Fibroblast of lung (primary cell): ENCODE measurements around the gene CBL. TPM values are rescaled to one million over a fixed set of nuclear protein-coding genes. Genes with fewer than 3 reads are reported as not detected.
A peak's percentile ranks its signal among the peaks of the same experiment; 100 is the strongest.

Source experiments
- DNase-seq, 2 donors: peaks; one replicate each; pipeline versions ENCODE4 v3.0.0 to v3.0.0-alpha.2; 2010; ENCODE audit warnings: low read depth in 2 of 2
- H2AFZ ChIP-seq: 2 replicates; pipeline ENCODE4 v1.5.1; 2012; ENCODE audit warnings: low read length, control low read depth, inconsistent platforms
- H3K27ac ChIP-seq: 2 replicates; pipeline ENCODE4 v1.5.1; 2011; ENCODE audit warnings: low read length, control low read depth; ENCODE audit not compliant: insufficient read depth
- H3K27me3 ChIP-seq: 2 replicates; pipeline ENCODE4 v1.5.1; 2011; ENCODE audit warnings: mild to moderate bottlenecking, low read length; ENCODE audit not compliant: control insufficient read depth, insufficient read depth
- H3K36me3 ChIP-seq: 2 replicates; pipeline ENCODE4 v1.5.1; 2011; ENCODE audit warnings: low read length; ENCODE audit not compliant: control insufficient read depth, insufficient read depth
- H3K4me1 ChIP-seq: 2 replicates; pipeline ENCODE4 v1.5.1; 2011; ENCODE audit warnings: low read length; ENCODE audit not compliant: control insufficient read depth, insufficient read depth; ENCODE audit errors: extremely low read depth
- H3K4me2 ChIP-seq: 2 replicates; pipeline ENCODE4 v1.5.1; 2011; ENCODE audit warnings: low read length, control low read depth; ENCODE audit not compliant: insufficient read depth; ENCODE audit errors: extremely low read depth
- H3K4me3 ChIP-seq, 4 experiments: fragments of 200-600 bp in 1 of 4; sonication (generic) in 1 of 4; replicated peaks in 1 of 4; 2 replicates each; pipeline ENCODE4 v1.5.1; 2011 to 2016; ENCODE audit warnings: low read length in 4 of 4, low read depth in 3 of 4, mild to moderate bottlenecking in 3 of 4, control low read depth in 2 of 4, inconsistent platforms in 1 of 4, mixed read lengths in 1 of 4; ENCODE audit not compliant: insufficient read depth in 1 of 4; ENCODE audit errors: control extremely low read depth in 1 of 4
- H3K79me2 ChIP-seq: 2 replicates; pipeline ENCODE4 v1.5.1; 2012; ENCODE audit warnings: mild to moderate bottlenecking, low read length, inconsistent platforms; ENCODE audit not compliant: control insufficient read depth, insufficient read depth
- H3K9ac ChIP-seq: 2 replicates; pipeline ENCODE4 v1.5.1; 2011; ENCODE audit warnings: mild to moderate bottlenecking, low read length, control low read depth; ENCODE audit not compliant: insufficient read depth
- H3K9me3 ChIP-seq: 2 replicates; pipeline ENCODE4 v1.5.1; 2012; ENCODE audit warnings: low read depth, low read length; ENCODE audit not compliant: control insufficient read depth, insufficient read depth
- H4K20me1 ChIP-seq: 2 replicates; pipeline ENCODE4 v1.5.1; 2011; ENCODE audit warnings: low read length; ENCODE audit not compliant: control insufficient read depth, insufficient read depth; ENCODE audit errors: extremely low read depth
- EZH2 ChIP-seq: IDR thresholded peaks from 2 replicates; pipeline ENCODE4 v1.5.1; 2012; ENCODE audit warnings: low read length, control low read depth, mild to moderate bottlenecking; ENCODE audit errors: missing control alignments
- polyA plus RNA-seq, 2 donors: library from polyadenylated mRNA; depleted of rRNA in 1 of 2; stranded (reverse) in 1 of 2; unstranded in 1 of 2; fragments of >200 nt; gene quantifications; 2 replicates each; pipeline ENCODE4 v1.2.1, GENCODE V29; 2011 to 2012; ENCODE audit warnings: missing spikeins in 1 of 2
- total RNA-seq: library from RNA; depleted of rRNA; stranded (reverse); fragments of >200 nt; gene quantifications from 2 replicates; pipeline ENCODE4 v1.2.1, GENCODE V29; 2014
- TF ChIP-seq, protein P1 (sequence below), 2 donors: IDR thresholded peaks in 1 of 2; conservative IDR thresholded peaks in 1 of 2; 1 replicate in 1 of 2; 2 replicates in 1 of 2; pipeline ENCODE4 v1.5.1; 2011 to 2012; ENCODE audit warnings: low read length in 2 of 2, control low read depth in 1 of 2, inconsistent platforms in 1 of 2, low read depth in 1 of 2, mild to moderate bottlenecking in 1 of 2

CBL gene
- total and polyA plus RNA-seq, 2 donors (not counting 1 experiment from before 2014, with no cell fraction given) = 11.1 to 12.4 TPM

DNA sequence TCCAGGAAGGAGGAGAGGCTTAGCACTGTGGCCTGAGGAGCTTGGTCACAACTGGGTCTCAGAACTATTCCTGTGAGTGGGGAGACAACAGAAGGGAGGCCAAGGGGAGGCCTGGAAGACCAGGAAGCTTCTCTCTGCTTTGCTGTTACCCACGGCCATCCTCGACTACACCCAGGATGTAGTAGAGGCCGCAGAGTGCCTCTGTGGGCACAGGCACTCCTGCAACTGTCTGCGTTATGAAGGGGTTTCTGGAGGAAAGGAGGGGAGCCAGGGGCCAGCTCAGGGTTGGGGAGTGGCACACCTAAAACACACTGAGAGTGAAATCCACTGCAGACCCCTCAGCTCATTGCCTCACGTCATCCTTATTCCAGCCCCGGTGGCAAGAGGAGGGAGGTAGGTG, 144.2 kb downstream of the CBL start:
- Histone ChIP-seq H3K27me3 (peaks cover 20% of the 10 kb centered on the region), H3K79me2 (no peaks in the 10 kb centered on the region), H3K4me2 (no peak overlapping the region), H2AFZ (no peak overlapping the region), H3K27ac (no peak overlapping the region), H3K4me3 (no peak overlapping the region), H3K9me3 (no peaks in the 10 kb centered on the region), H4K20me1 (no peaks in the 10 kb centered on the region), H3K36me3 (no peaks in the 10 kb centered on the region), H3K9ac (no peak overlapping the region), H3K4me1 (no peaks in the 10 kb centered on the region)
- TF ChIP-seq, protein P1, sequence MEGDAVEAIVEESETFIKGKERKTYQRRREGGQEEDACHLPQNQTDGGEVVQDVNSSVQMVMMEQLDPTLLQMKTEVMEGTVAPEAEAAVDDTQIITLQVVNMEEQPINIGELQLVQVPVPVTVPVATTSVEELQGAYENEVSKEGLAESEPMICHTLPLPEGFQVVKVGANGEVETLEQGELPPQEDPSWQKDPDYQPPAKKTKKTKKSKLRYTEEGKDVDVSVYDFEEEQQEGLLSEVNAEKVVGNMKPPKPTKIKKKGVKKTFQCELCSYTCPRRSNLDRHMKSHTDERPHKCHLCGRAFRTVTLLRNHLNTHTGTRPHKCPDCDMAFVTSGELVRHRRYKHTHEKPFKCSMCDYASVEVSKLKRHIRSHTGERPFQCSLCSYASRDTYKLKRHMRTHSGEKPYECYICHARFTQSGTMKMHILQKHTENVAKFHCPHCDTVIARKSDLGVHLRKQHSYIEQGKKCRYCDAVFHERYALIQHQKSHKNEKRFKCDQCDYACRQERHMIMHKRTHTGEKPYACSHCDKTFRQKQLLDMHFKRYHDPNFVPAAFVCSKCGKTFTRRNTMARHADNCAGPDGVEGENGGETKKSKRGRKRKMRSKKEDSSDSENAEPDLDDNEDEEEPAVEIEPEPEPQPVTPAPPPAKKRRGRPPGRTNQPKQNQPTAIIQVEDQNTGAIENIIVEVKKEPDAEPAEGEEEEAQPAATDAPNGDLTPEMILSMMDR (conservative IDR thresholded peaks at IDR 0.05 in 1 of 2, IDR thresholded peaks at IDR 0.05 in 1 of 2; ENCODE audit: low read depth in 1 of 2, low read length in 2 of 2) = no peak
- TF ChIP-seq EZH2 = no peak
- no peak for DNase-seq

DNA sequence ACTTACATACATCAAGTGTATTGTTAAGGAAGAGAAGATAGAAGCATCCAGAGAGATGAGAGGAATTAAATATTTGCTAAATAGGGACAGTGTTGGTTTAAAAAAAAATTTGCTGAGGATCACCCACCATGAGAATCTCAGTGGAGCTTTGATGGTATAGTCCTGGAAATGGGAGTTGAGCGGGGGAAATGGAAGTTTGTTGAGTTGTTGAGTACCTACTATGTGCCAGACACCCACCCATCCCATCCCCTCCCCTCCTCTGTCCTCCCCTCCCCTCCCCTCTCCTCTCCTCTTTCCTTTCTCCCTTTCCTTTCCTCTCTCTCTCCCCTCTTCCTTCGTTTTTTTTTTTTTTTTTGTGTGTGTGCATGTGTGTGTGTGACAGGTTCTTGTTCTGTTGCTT, 145.1 kb downstream of the CBL start:
- Histone ChIP-seq H3K79me2 (no peaks in the 10 kb centered on the region), H3K4me1 (no peaks in the 10 kb centered on the region), H3K27me3 (peaks cover 18% of the 10 kb centered on the region), H3K4me2 (no peak overlapping the region), H3K36me3 (no peaks in the 10 kb centered on the region), H2AFZ (no peak overlapping the region), H3K9ac (no peak overlapping the region), H4K20me1 (no peaks in the 10 kb centered on the region), H3K9me3 (no peaks in the 10 kb centered on the region), H3K4me3 (no peak overlapping the region), H3K27ac (no peak overlapping the region)
- no peak for TF ChIP-seq EZH2
- TF ChIP-seq, protein P1 (conservative IDR thresholded peaks at IDR 0.05 in 1 of 2, IDR thresholded peaks at IDR 0.05 in 1 of 2; ENCODE audit: low read depth in 1 of 2, low read length in 2 of 2) = no peak
- DNase-seq = no peak

DNA sequence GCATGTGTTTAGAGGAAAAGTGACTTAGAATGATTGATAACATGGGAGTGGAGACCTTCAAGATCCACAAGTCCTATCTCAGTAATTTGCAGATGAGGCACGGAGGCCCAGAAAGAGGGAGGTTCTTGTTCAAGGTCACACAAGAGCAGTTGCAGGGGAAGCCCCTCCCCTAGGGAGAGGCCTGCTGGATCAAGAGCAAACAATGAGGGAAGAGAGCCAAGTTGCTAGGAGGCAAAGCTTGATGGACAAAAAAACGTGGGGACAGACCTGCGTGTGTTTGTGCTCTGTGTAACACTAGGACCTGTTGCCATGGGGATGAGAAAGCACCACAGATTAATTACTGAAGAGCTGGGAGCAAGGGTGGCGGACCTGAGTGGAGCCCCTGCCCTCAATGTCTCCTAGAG, 146.7 kb downstream of the CBL start:
- Histone ChIP-seq H3K27me3 (peaks cover 8% of the 10 kb centered on the region), H4K20me1 (no peaks in the 10 kb centered on the region), H3K27ac (no peak overlapping the region), H3K4me1 (peaks cover 2% of the 10 kb centered on the region), H3K9ac (no peak overlapping the region), H3K4me2 (no peak overlapping the region), H2AFZ (no peak overlapping the region), H3K9me3 (no peaks in the 10 kb centered on the region), H3K36me3 (no peaks in the 10 kb centered on the region), H3K79me2 (no peaks in the 10 kb centered on the region), H3K4me3 (no peak overlapping the region)
- peak; percentile 14 to 31 for DNase-seq
- TF ChIP-seq, protein P1 (conservative IDR thresholded peaks at IDR 0.05 in 1 of 2, IDR thresholded peaks at IDR 0.05 in 1 of 2; ENCODE audit: low read depth in 1 of 2, low read length in 2 of 2) = no peak
- TF ChIP-seq EZH2 = no peak
